Measurements from ENCODE around the gene PAPOLA.

PAPOLA gene

GRCh38 chr14:96564389-96564788 is 62.2 kb downstream of the PAPOLA start:
- peaks cover 27% of the 10 kb centered on the region for H3K36me3 Mint-ChIP-seq
- H3K4me1 Mint-ChIP-seq: peaks cover 3% of the 10 kb centered on the region
- H3K27me3 Mint-ChIP-seq: no peaks in the 10 kb centered on the region
- no peaks in the 10 kb centered on the region for H3K9me3 Mint-ChIP-seq
- DNase-seq (ENCODE audit: low spot score in 2 of 2) (no peak), ATAC-seq (ENCODE audit: low read depth) (no peak)
- H3K4me3 Mint-ChIP-seq: no peak overlapping the region
- no peak overlapping the region for H3K27ac Mint-ChIP-seq

- H3K36me3 Mint-ChIP-seq: peaks cover 27% of the 10 kb centered on the region
- ATAC-seq (ENCODE audit: low read depth) (no peak), DNase-seq (ENCODE audit: low spot score in 2 of 2) (no peak)
- no peak overlapping the region for H3K4me3 Mint-ChIP-seq
- peaks cover 3% of the 10 kb centered on the region for H3K4me1 Mint-ChIP-seq
- no peaks in the 10 kb centered on the region for H3K27me3 Mint-ChIP-seq
- H3K9me3 Mint-ChIP-seq: no peaks in the 10 kb centered on the region
- H3K27ac Mint-ChIP-seq: peak overlapping the region; percentile 53
These were observed 63.6 kb downstream of the PAPOLA start for GRCh38 chr14:96565811-96566210.

- H3K4me1 Mint-ChIP-seq: peaks cover 3% of the 10 kb centered on the region
- H3K27me3 Mint-ChIP-seq: no peaks in the 10 kb centered on the region
- peaks cover 29% of the 10 kb centered on the region for H3K36me3 Mint-ChIP-seq
- DNase-seq (ENCODE audit: low spot score in 2 of 2) (peak in 1 of 2 donors; percentile 9), ATAC-seq (ENCODE audit: low read depth) (peak; percentile 60)
- H3K27ac Mint-ChIP-seq: no peak overlapping the region
- H3K4me3 Mint-ChIP-seq: no peak overlapping the region
- no peaks in the 10 kb centered on the region for H3K9me3 Mint-ChIP-seq
These were observed 65.2 kb downstream of the PAPOLA start for GRCh38 chr14:96567289-96567899.

- Mint-ChIP-seq H3K27me3 (no peaks in the 10 kb centered on the region), H3K4me1 (peaks cover 7% of the 10 kb centered on the region), H3K9me3 (no peaks in the 10 kb centered on the region), H3K4me3 (no peak overlapping the region), H3K27ac (no peak overlapping the region), H3K36me3 (peaks cover 30% of the 10 kb centered on the region)
- ATAC-seq (ENCODE audit: low read depth) (no peak), DNase-seq (ENCODE audit: low spot score in 2 of 2) (no peak)
These were observed 66.4 kb downstream of the PAPOLA start for GRCh38 chr14:96568621-96569020.

GRCh38 chr14:96571311-96571710 is 69.1 kb downstream of the PAPOLA start:
- ATAC-seq (ENCODE audit: low read depth) (no peak), DNase-seq (ENCODE audit: low spot score in 2 of 2) (no peak)
- no peaks in the 10 kb centered on the region for H3K9me3 Mint-ChIP-seq
- no peaks in the 10 kb centered on the region for H3K27me3 Mint-ChIP-seq
- H3K27ac Mint-ChIP-seq: no peak overlapping the region
- H3K4me1 Mint-ChIP-seq: peaks cover 21% of the 10 kb centered on the region
- peaks cover 19% of the 10 kb centered on the region for H3K36me3 Mint-ChIP-seq
- no peak overlapping the region for H3K4me3 Mint-ChIP-seq

- DNase-seq (ENCODE audit: low spot score in 2 of 2) (no peak), ATAC-seq (ENCODE audit: low read depth) (no peak)
- Mint-ChIP-seq H3K36me3 (peaks cover 11% of the 10 kb centered on the region), H3K4me3 (no peak overlapping the region), H3K9me3 (no peaks in the 10 kb centered on the region), H3K27me3 (no peaks in the 10 kb centered on the region), H3K27ac (no peak overlapping the region), H3K4me1 (peaks cover 23% of the 10 kb centered on the region)
These were observed 71.4 kb downstream of the PAPOLA start for GRCh38 chr14:96573473-96574100.

- Mint-ChIP-seq H3K27ac (no peak overlapping the region), H3K27me3 (no peaks in the 10 kb centered on the region), H3K4me1 (peaks cover 23% of the 10 kb centered on the region), H3K9me3 (no peaks in the 10 kb centered on the region), H3K36me3 (peaks cover 11% of the 10 kb centered on the region), H3K4me3 (no peak overlapping the region)
- DNase-seq (ENCODE audit: low spot score in 2 of 2) (no peak), ATAC-seq (ENCODE audit: low read depth) (no peak)
These were observed 72.0 kb downstream of the PAPOLA start for GRCh38 chr14:96574171-96574632.

GRCh38 chr14:96574633-96575632 is 72.8 kb downstream of the PAPOLA start:
- DNase-seq (ENCODE audit: low spot score in 2 of 2) (no peak), ATAC-seq (ENCODE audit: low read depth) (no peak)
- H3K36me3 Mint-ChIP-seq: peaks cover 11% of the 10 kb centered on the region
- H3K4me3 Mint-ChIP-seq: no peak overlapping the region
- no peaks in the 10 kb centered on the region for H3K27me3 Mint-ChIP-seq
- H3K9me3 Mint-ChIP-seq: no peaks in the 10 kb centered on the region
- peaks cover 23% of the 10 kb centered on the region for H3K4me1 Mint-ChIP-seq
- H3K27ac Mint-ChIP-seq: no peak overlapping the region

DNA sequence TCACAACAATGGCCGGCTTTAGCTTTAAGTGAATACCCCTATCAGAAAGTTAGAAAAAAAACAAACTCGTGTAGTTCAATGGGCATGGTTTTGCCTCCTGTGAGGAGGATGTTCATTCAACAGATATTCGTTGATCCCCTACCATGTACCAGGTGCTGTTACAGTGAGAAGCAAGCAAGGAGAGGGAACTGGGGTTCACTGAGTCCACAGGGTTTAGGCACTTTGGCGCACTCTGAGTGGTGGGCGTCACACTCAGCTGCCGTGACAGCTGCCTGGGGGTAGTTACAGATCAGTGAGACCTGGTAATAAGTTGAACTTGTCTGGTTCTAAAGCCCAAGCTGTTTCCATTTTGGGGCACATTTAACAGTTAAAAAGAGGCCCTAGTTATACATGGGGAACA is 74.2 kb downstream of the PAPOLA start:
- Mint-ChIP-seq H3K4me1 (peaks cover 23% of the 10 kb centered on the region), H3K36me3 (peaks cover 11% of the 10 kb centered on the region), H3K9me3 (no peaks in the 10 kb centered on the region), H3K27ac (no peak overlapping the region), H3K27me3 (no peaks in the 10 kb centered on the region), H3K4me3 (no peak overlapping the region)
- DNase-seq (ENCODE audit: low spot score in 2 of 2) (no peak), ATAC-seq (ENCODE audit: low read depth) (no peak)

- no peak for ATAC-seq (ENCODE audit: low read depth)
- no peak for DNase-seq (ENCODE audit: low spot score in 2 of 2)
- H3K4me1 Mint-ChIP-seq: peaks cover 25% of the 10 kb centered on the region
- H3K27ac Mint-ChIP-seq: no peak overlapping the region
- H3K27me3 Mint-ChIP-seq: no peaks in the 10 kb centered on the region
- H3K4me3 Mint-ChIP-seq: no peak overlapping the region
- no peaks in the 10 kb centered on the region for H3K9me3 Mint-ChIP-seq
- H3K36me3 Mint-ChIP-seq: peaks cover 5% of the 10 kb centered on the region
These were observed 74.8 kb downstream of the PAPOLA start for GRCh38 chr14:96576937-96577336.

DNA sequence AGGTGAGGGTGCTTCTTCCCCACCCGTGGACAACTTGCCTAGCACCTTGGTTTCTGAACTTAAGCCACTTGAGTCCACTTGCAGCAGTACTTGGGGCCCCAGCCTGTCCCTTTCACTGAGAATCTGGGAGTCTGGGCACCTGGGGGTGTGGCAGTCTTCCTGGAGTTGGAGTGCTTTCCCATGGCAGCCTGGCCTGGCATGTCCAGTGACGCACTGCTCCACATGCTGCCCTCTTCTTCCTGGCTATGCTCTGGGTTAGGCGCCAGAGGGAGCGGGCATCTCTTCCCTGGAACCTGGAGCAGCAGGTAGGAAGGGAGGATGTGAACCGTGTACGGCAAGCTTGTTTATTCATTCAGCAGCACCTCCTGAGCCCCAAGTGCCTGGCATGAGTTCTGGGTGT is 76.4 kb downstream of the PAPOLA start:
- DNase-seq (ENCODE audit: low spot score in 2 of 2) (no peak), ATAC-seq (ENCODE audit: low read depth) (no peak)
- no peaks in the 10 kb centered on the region for H3K9me3 Mint-ChIP-seq
- H3K4me1 Mint-ChIP-seq: peaks cover 34% of the 10 kb centered on the region
- H3K27ac Mint-ChIP-seq: no peak overlapping the region
- H3K27me3 Mint-ChIP-seq: peaks cover 3% of the 10 kb centered on the region
- H3K36me3 Mint-ChIP-seq: no peaks in the 10 kb centered on the region
- H3K4me3 Mint-ChIP-seq: no peak overlapping the region

DNA sequence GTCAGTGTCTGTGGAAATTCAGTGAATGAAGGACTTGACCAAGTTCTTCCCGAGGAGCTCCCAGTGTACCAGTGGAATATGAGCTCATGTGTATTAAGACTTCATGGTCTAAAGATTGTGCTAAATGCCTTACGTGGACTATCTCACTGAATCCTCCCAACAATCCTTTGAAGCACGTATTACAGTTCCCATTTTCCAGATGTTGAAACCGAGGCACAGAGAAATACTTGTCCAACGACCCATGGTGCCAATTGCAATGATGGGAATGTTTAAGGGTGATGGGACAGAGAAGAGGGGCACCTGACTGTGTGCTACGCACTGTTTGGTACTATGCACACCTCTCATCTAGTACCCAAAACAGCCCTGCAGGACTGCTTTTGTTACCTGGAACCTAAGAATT is 77.2 kb downstream of the PAPOLA start:
- Mint-ChIP-seq H3K4me1 (peaks cover 36% of the 10 kb centered on the region), H3K27ac (no peak overlapping the region), H3K36me3 (no peaks in the 10 kb centered on the region), H3K9me3 (no peaks in the 10 kb centered on the region), H3K27me3 (peaks cover 5% of the 10 kb centered on the region), H3K4me3 (no peak overlapping the region)
- no peak for ATAC-seq (ENCODE audit: low read depth)
- DNase-seq (ENCODE audit: low spot score in 2 of 2): no peak

DNA sequence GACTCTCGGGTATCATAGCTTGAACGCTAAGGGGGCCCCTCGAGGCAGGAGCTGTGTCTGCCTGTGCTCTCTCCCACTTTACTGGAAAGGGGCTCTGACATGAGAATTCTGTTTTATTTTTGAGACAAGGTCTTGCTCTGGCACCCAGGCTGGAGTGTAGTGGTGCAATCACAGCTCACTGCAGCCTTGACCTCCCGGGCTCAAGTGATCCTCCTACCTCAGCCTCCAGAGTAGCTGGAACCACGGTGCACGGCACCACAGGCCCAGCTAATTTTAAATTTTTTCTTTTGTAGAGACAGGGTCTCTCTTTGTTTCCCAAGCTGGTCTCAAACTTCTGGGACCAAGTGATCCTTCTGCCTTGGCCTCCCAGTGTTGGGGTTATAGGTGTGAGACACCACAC is 77.7 kb downstream of the PAPOLA start:
- peaks cover 34% of the 10 kb centered on the region for H3K4me1 Mint-ChIP-seq
- H3K9me3 Mint-ChIP-seq: no peaks in the 10 kb centered on the region

GRCh38 chr14:96580566-96580965 is 78.4 kb downstream of the PAPOLA start:
- no peak for DNase-seq (ENCODE audit: low spot score in 2 of 2)
- ATAC-seq (ENCODE audit: low read depth): no peak

More for the DNA sequence above, 77.7 kb downstream of the PAPOLA start:
- no peaks in the 10 kb centered on the region for H3K36me3 Mint-ChIP-seq
- no peak overlapping the region for H3K4me3 Mint-ChIP-seq
- DNase-seq (ENCODE audit: low spot score in 2 of 2): no peak
- no peak overlapping the region for H3K27ac Mint-ChIP-seq
- no peak for ATAC-seq (ENCODE audit: low read depth)
- H3K27me3 Mint-ChIP-seq: peaks cover 5% of the 10 kb centered on the region

More at GRCh38 chr14:96580566-96580965, 78.4 kb downstream of the PAPOLA start:
- Mint-ChIP-seq H3K27ac (no peak overlapping the region), H3K4me3 (no peak overlapping the region), H3K4me1 (peaks cover 33% of the 10 kb centered on the region), H3K9me3 (no peaks in the 10 kb centered on the region), H3K27me3 (peaks cover 7% of the 10 kb centered on the region), H3K36me3 (no peaks in the 10 kb centered on the region)
